Muscle of leg (tissue), 11 donors: ENCODE measurements around the gene IL3. TPM values are rescaled to one million over a fixed set of nuclear protein-coding genes. Genes with fewer than 3 reads are reported as not detected.

ENCODE experiments used
- DNase-seq: peaks from one replicate; pipeline ENCODE4 v3.0.0; 2013
- H3K27ac ChIP-seq: one replicate; pipeline ENCODE4 v1.5.1; 2013; ENCODE audit warnings: mild to moderate bottlenecking, low read length, control low read depth
- H3K27me3 ChIP-seq: one replicate; pipeline ENCODE4 v1.6.1; 2013; ENCODE audit warnings: low read length; ENCODE audit not compliant: control insufficient read depth, insufficient read depth
- H3K36me3 ChIP-seq: one replicate; pipeline ENCODE4 v1.6.1; 2013; ENCODE audit warnings: low read length; ENCODE audit not compliant: control insufficient read depth, insufficient read depth
- H3K4me1 ChIP-seq: one replicate; pipeline ENCODE4 v1.6.1; 2013; ENCODE audit warnings: low read length; ENCODE audit not compliant: control insufficient read depth, insufficient read depth
- H3K4me3 ChIP-seq: one replicate; pipeline ENCODE4 v1.5.1; 2013; ENCODE audit warnings: low read length, control low read depth
- H3K9me3 ChIP-seq: replicated peaks from 2 replicates; pipeline ENCODE4 v1.6.1; 2013; ENCODE audit warnings: low read depth, low read length; ENCODE audit not compliant: control insufficient read depth
- WGBS: methylation state at CpG from one replicate; pipeline ENCODE4 v1.1.5; 2013; ENCODE audit warnings: missing lambda C conversion rate; ENCODE audit not compliant: insufficient coverage; 5-methylcytosine and 5-hydroxymethylcytosine counted together
- polyA plus RNA-seq, 8 donors: library from polyadenylated mRNA; unstranded; fragments of 120-200 nt; gene quantifications; one replicate each; pipeline versions ENCODE4 v1.2.1 to v1.2.3, GENCODE V29; 2013; ENCODE audit warnings: inconsistent platforms in 1 of 8, low replicate concordance in 1 of 8; ENCODE audit not compliant: insufficient read length in 8 of 8, insufficient read depth in 1 of 8
- total RNA-seq: library from RNA; stranded (reverse); fragments of 120-200 nt; gene quantifications from one replicate; pipeline ENCODE4 v1.2.4, GENCODE V29; 2013

Gene IL3
- total and polyA plus RNA-seq, 9 donors, result not detected

- no peak overlapping the region for H3K27ac ChIP-seq
- no peaks in the 10 kb centered on the region for H3K27me3 ChIP-seq
- no peaks in the 10 kb centered on the region for H3K9me3 ChIP-seq
- H3K36me3 ChIP-seq, result no peaks in the 10 kb centered on the region
- H3K4me1 ChIP-seq, result no peaks in the 10 kb centered on the region
- no peak for DNase-seq
- no peak overlapping the region for H3K4me3 ChIP-seq
- 68% methylated on average over 4 of the region's 4 CpGs for WGBS
Observed at GRCh38 chr5:132079081-132079480, 18.6 kb downstream of the IL3 start.

- Histone ChIP-seq H3K4me3 (no peak overlapping the region), H3K27me3 (no peaks in the 10 kb centered on the region), H3K27ac (no peak overlapping the region), H3K9me3 (no peaks in the 10 kb centered on the region), H3K4me1 (no peaks in the 10 kb centered on the region), H3K36me3 (no peaks in the 10 kb centered on the region)
- 79% methylated on average over 2 of the region's 3 CpGs for WGBS
- no peak for DNase-seq
Observed at GRCh38 chr5:132079619-132080018, 19.2 kb downstream of the IL3 start.

- no peaks in the 10 kb centered on the region for H3K36me3 ChIP-seq
- H3K27me3 ChIP-seq, result no peaks in the 10 kb centered on the region
- no peak for DNase-seq
- H3K4me1 ChIP-seq, result peaks cover under 1% of the 10 kb centered on the region
- H3K27ac ChIP-seq, result no peak overlapping the region
- H3K4me3 ChIP-seq, result no peak overlapping the region
- WGBS, result 88% methylated on average over 2 of the region's 3 CpGs
- no peaks in the 10 kb centered on the region for H3K9me3 ChIP-seq
Observed at GRCh38 chr5:132080595-132080994, 20.1 kb downstream of the IL3 start.

- H3K4me3 ChIP-seq, result no peak overlapping the region
- no peaks in the 10 kb centered on the region for H3K9me3 ChIP-seq
- no peaks in the 10 kb centered on the region for H3K36me3 ChIP-seq
- H3K27ac ChIP-seq, result no peak overlapping the region
- H3K27me3 ChIP-seq, result no peaks in the 10 kb centered on the region
- 94% methylated on average over 2 of the region's 3 CpGs for WGBS
- H3K4me1 ChIP-seq, result peaks cover 9% of the 10 kb centered on the region
- no peak for DNase-seq
Observed at GRCh38 chr5:132081458-132081857, 21.0 kb downstream of the IL3 start.

GRCh38 chr5:132082329-132083023 is 22.0 kb downstream of the IL3 start:
- DNase-seq, result no peak
- Histone ChIP-seq H3K27ac (no peak overlapping the region), H3K27me3 (no peaks in the 10 kb centered on the region), H3K4me1 (peaks cover 19% of the 10 kb centered on the region), H3K4me3 (no peak overlapping the region), H3K36me3 (no peaks in the 10 kb centered on the region), H3K9me3 (no peaks in the 10 kb centered on the region)
- 73% methylated on average over 7 of the region's 8 CpGs for WGBS

GRCh38 chr5:132083071-132083678 is 22.7 kb downstream of the IL3 start:
- Histone ChIP-seq H3K27me3 (no peaks in the 10 kb centered on the region), H3K27ac (no peak overlapping the region), H3K4me1 (peaks cover 20% of the 10 kb centered on the region), H3K4me3 (no peak overlapping the region), H3K36me3 (no peaks in the 10 kb centered on the region), H3K9me3 (no peaks in the 10 kb centered on the region)
- 100% methylated on average over 2 of the region's 4 CpGs for WGBS
- no peak for DNase-seq

- H3K4me1 ChIP-seq, result peaks cover 20% of the 10 kb centered on the region
- H3K27me3 ChIP-seq, result no peaks in the 10 kb centered on the region
- H3K36me3 ChIP-seq, result no peaks in the 10 kb centered on the region
- peak overlapping the region; percentile 60 for H3K27ac ChIP-seq
- no peak overlapping the region for H3K4me3 ChIP-seq
- no peaks in the 10 kb centered on the region for H3K9me3 ChIP-seq
- DNase-seq, result no peak
- no CpG with 5 or more reads among the region's 4 CpGs for WGBS
Observed at GRCh38 chr5:132085686-132086085, 25.2 kb downstream of the IL3 start.

GRCh38 chr5:132086277-132086794 is 25.9 kb downstream of the IL3 start:
- peak overlapping the region; percentile 64 for H3K27ac ChIP-seq

GRCh38 chr5:132087176-132087575 is 26.7 kb downstream of the IL3 start:
- Histone ChIP-seq H3K4me3 (no peak overlapping the region), H3K27ac (no peak overlapping the region), H3K36me3 (no peaks in the 10 kb centered on the region), H3K27me3 (no peaks in the 10 kb centered on the region), H3K4me1 (peaks cover 20% of the 10 kb centered on the region), H3K9me3 (no peaks in the 10 kb centered on the region)
- WGBS, result 81% methylated on average over 6 of the region's 6 CpGs
- DNase-seq, result no peak

More at GRCh38 chr5:132086277-132086794, 25.9 kb downstream of the IL3 start:
- no peaks in the 10 kb centered on the region for H3K36me3 ChIP-seq
- DNase-seq, result peak; percentile 81
- no peaks in the 10 kb centered on the region for H3K9me3 ChIP-seq
- no peaks in the 10 kb centered on the region for H3K27me3 ChIP-seq
- peaks cover 20% of the 10 kb centered on the region for H3K4me1 ChIP-seq
- no CpG with 5 or more reads among the region's 2 CpGs for WGBS
- H3K4me3 ChIP-seq, result no peak overlapping the region

GRCh38 chr5:132087661-132088060 is 27.2 kb downstream of the IL3 start:
- Histone ChIP-seq H3K27ac (no peak overlapping the region), H3K9me3 (no peaks in the 10 kb centered on the region), H3K4me3 (no peak overlapping the region), H3K36me3 (no peaks in the 10 kb centered on the region), H3K27me3 (no peaks in the 10 kb centered on the region), H3K4me1 (peaks cover 20% of the 10 kb centered on the region)
- 86% methylated on average over 4 of the region's 8 CpGs for WGBS
- no peak for DNase-seq
